ENCODE measurements around the gene CLSTN1.
"Not testable (repeated sequence)": the region's sequence is repeated elsewhere in the genome, so short reads cannot be mapped to it uniquely, and the experiment has no call there.

CLSTN1 gene

GRCh38 chr1:9714257-9714718 lies 109.5 kb downstream of the CLSTN1 start:
- peak in 1 of 2 donors; percentile 44 for DNase-seq (ENCODE audit: low read depth in 2 of 2)

- not testable (repeated sequence) for DNase-seq (ENCODE audit: low read depth in 2 of 2)
Observed at GRCh38 chr1:9712767-9713166, 111.0 kb downstream of the CLSTN1 start.

GRCh38 chr1:9711466-9712020 lies 112.2 kb downstream of the CLSTN1 start:
- no peak for DNase-seq (ENCODE audit: low read depth in 2 of 2)

- no peak for DNase-seq (ENCODE audit: low read depth in 2 of 2)
Observed at GRCh38 chr1:9710037-9710436, 113.7 kb downstream of the CLSTN1 start.

GRCh38 chr1:9706178-9706577 lies 117.6 kb downstream of the CLSTN1 start:
- DNase-seq (ENCODE audit: low read depth in 2 of 2), result no peak

- DNase-seq (ENCODE audit: low read depth in 2 of 2), result no peak
Observed at GRCh38 chr1:9705337-9706093, 118.2 kb downstream of the CLSTN1 start.

GRCh38 chr1:9703681-9704080 lies 120.1 kb downstream of the CLSTN1 start:
- DNase-seq (ENCODE audit: low read depth in 2 of 2), result no peak

- no peak for DNase-seq (ENCODE audit: low read depth in 2 of 2)
Observed at GRCh38 chr1:9703165-9703509, 120.6 kb downstream of the CLSTN1 start.

GRCh38 chr1:9701665-9702064 lies 122.1 kb downstream of the CLSTN1 start:
- DNase-seq (ENCODE audit: low read depth in 2 of 2), result no peak

- DNase-seq (ENCODE audit: low read depth in 2 of 2), result no peak
Observed at GRCh38 chr1:9700340-9700739, 123.4 kb downstream of the CLSTN1 start.

- no peak for DNase-seq (ENCODE audit: low read depth in 2 of 2)
Observed at GRCh38 chr1:9699361-9699760, 124.4 kb downstream of the CLSTN1 start.

GRCh38 chr1:9696793-9697192 lies 127.0 kb downstream of the CLSTN1 start:
- no peak for DNase-seq (ENCODE audit: low read depth in 2 of 2)

GRCh38 chr1:9691691-9692090 lies 132.1 kb downstream of the CLSTN1 start:
- no peak for DNase-seq (ENCODE audit: low read depth in 2 of 2)

GRCh38 chr1:9691108-9691445 lies 132.7 kb downstream of the CLSTN1 start:
- DNase-seq (ENCODE audit: low read depth in 2 of 2), result no peak

GRCh38 chr1:9690440-9691107 lies 133.2 kb downstream of the CLSTN1 start:
- DNase-seq (ENCODE audit: low read depth in 2 of 2), result no peak

GRCh38 chr1:9689971-9690381 lies 133.8 kb downstream of the CLSTN1 start:
- no peak for DNase-seq (ENCODE audit: low read depth in 2 of 2)

GRCh38 chr1:9689011-9689706 lies 134.6 kb downstream of the CLSTN1 start:
- peak; percentile 55 to 69 for DNase-seq (ENCODE audit: low read depth in 2 of 2)

GRCh38 chr1:9688599-9688998 lies 135.2 kb downstream of the CLSTN1 start:
- no peak for DNase-seq (ENCODE audit: low read depth in 2 of 2)

- no peak for DNase-seq (ENCODE audit: low read depth in 2 of 2)
Observed at GRCh38 chr1:9687874-9688582, 135.7 kb downstream of the CLSTN1 start.

GRCh38 chr1:9687120-9687873 lies 136.5 kb downstream of the CLSTN1 start:
- DNase-seq (ENCODE audit: low read depth in 2 of 2), result peak; percentile 60 to 77

- no peak for DNase-seq (ENCODE audit: low read depth in 2 of 2)
Observed at GRCh38 chr1:9684801-9685200, 139.0 kb downstream of the CLSTN1 start.
